GM18526 (cell line): ENCODE data around the gene LMO7.

Experiments
- POLR2A ChIP-seq: IDR thresholded peaks from 3 replicates; pipeline ENCODE4 v1.6.1; 2011; ENCODE audit not compliant: insufficient read length; ENCODE audit errors: extremely low read depth

The LMO7 gene

GRCh38 chr13:75855216-75855615 lies 219.1 kb downstream of the LMO7 start:
- TF ChIP-seq POLR2A, result no peak

GRCh38 chr13:75855847-75856246 lies 219.7 kb downstream of the LMO7 start:
- no peak for TF ChIP-seq POLR2A

- no peak for TF ChIP-seq POLR2A
These were observed 221.2 kb downstream of the LMO7 start for GRCh38 chr13:75857291-75857690.

- TF ChIP-seq POLR2A, result no peak
These were observed 224.8 kb downstream of the LMO7 start for GRCh38 chr13:75860935-75861334.

- no peak for TF ChIP-seq POLR2A
These were observed 225.7 kb downstream of the LMO7 start for GRCh38 chr13:75861786-75862185.

GRCh38 chr13:75864718-75865117 lies 228.6 kb downstream of the LMO7 start:
- no peak for TF ChIP-seq POLR2A

- no peak for TF ChIP-seq POLR2A
These were observed 231.4 kb downstream of the LMO7 start for GRCh38 chr13:75867379-75868117.

- TF ChIP-seq POLR2A, result no peak
These were observed 233.9 kb downstream of the LMO7 start for GRCh38 chr13:75869981-75870380.

- no peak for TF ChIP-seq POLR2A
These were observed 234.3 kb downstream of the LMO7 start for GRCh38 chr13:75870397-75870903.

GRCh38 chr13:75871059-75871458 lies 234.9 kb downstream of the LMO7 start:
- TF ChIP-seq POLR2A, result no peak

GRCh38 chr13:75872980-75873379 lies 236.8 kb downstream of the LMO7 start:
- TF ChIP-seq POLR2A, result no peak

- TF ChIP-seq POLR2A, result no peak
These were observed 237.4 kb downstream of the LMO7 start for GRCh38 chr13:75873494-75873893.

GRCh38 chr13:75875450-75875849 lies 239.3 kb downstream of the LMO7 start:
- TF ChIP-seq POLR2A, result no peak

GRCh38 chr13:75876142-75877050 lies 240.3 kb downstream of the LMO7 start:
- no peak for TF ChIP-seq POLR2A

GRCh38 chr13:75877071-75877470 lies 240.9 kb downstream of the LMO7 start:
- no peak for TF ChIP-seq POLR2A

GRCh38 chr13:75879656-75880055 lies 243.5 kb downstream of the LMO7 start:
- TF ChIP-seq POLR2A, result no peak

- no peak for TF ChIP-seq POLR2A
These were observed 245.1 kb downstream of the LMO7 start for GRCh38 chr13:75881109-75881775.
